A549 treated with AZD2906 at 1 μM for 4 hours (cell line): ENCODE measurements around the gene ZNF607. TPM values are rescaled to one million over a fixed set of nuclear protein-coding genes. Genes with fewer than 3 reads are reported as not detected.

Source experiments
- total RNA-seq: library from RNA; stranded (reverse); fragments of 200-300 nt; extraction: Qiagen RNA extraction; gene quantifications from 5 replicates; pipeline ENCODE4 v1.2.3, GENCODE V29; 2022

The ZNF607 gene
- total RNA-seq = 4.4 to 5.0 TPM (median 4.6 TPM) in 5 replicates

DNA sequence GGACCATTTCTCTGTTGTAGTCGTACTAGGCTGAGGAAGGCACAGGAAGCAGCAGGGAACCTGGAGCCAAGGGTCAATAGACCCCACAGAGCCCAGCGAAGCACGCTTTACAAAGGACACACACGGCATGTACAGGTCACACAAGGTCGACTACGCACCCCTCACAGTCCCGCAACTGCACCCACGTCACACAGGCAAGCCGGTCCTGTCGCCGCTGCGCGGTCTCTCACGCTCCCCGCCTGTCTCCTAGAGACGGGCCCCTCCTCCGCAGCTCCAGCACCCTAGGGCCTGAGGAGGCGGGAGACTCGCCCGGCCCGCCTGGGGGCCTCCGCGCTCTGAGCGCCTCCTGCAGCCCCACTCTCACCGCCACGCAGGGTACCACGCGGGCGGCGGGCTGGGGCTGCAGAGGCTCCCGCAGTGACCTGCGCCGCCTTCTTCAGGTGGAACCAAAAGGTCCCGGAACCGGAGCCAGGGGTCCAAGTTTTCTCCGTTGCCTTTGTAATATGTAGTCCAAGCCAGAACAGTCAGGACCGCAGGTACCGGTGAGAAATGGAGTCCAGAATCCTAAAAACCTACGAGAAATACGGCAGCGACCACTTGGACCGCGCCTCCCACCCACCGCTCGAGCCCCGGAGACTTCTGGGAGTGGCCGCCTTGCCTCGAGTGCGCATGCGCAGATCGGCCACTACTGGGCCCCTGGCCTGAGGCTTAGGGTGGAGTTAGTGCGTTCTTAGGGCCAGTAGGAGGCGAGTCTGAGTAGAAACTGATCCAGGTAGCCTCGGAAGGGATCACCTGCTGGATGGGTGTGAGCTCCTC lies at the start of gene ZNF607:
Gene ZNF607, minus strand, starts transcription at position 651 of the 816 bp plus-strand sequence. CDS start 8,143 bp downstream, outside the sequence.

DNA sequence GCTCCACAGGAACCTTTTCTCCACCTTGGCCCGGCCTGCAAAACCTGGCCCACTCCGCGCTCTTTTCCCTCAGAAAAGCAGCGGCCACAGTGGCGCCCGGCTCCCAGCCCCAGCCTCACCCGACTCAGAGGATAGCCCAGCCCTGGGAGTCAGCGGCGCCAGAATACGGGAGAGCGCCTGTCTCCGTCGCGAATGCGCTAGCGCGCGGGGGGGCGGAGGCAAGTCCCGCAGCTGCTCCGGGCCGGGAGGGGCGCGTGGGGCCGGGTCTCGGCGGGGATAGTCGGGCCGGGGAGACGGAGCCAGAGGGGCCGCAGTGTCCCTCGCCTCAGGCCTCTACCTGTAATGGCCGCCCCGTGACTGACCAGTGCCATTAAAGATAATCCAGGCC lies 64.3 kb downstream of the ZNF607 start, which contains the start of gene ZFP30:
Gene ZFP30, minus strand, starts transcription at position 165 of the 388 bp plus-strand sequence. CDS start 7,643 bp downstream, outside the sequence.

Other genes with a start within 250 kb of the ZNF607 start
- gene ZNF793, start 212.8 kb downstream of the ZNF607 start, total RNA-seq = 0.01 to 0.08 TPM (median 0.03 TPM) in 5 replicates
- 0.55 to 1.5 TPM (median 0.92 TPM) in 5 replicates for gene ZNF571, start 125.0 kb downstream of the ZNF607 start, total RNA-seq
- 0.05 to 0.15 TPM (median 0.09 TPM) in 4 of 5 replicates, not detected in the other for gene ZNF540, start 124.9 kb downstream of the ZNF607 start, total RNA-seq
- gene ZFP30, start 64.3 kb downstream of the ZNF607 start, total RNA-seq = 5.5 to 11.1 TPM (median 7.1 TPM) in 5 replicates
- 2.0 to 2.3 TPM (median 2.1 TPM) in 5 replicates for gene ZNF573, start 59.8 kb upstream of the ZNF607 start, total RNA-seq
- not detected in 5 replicates for gene WDR87, start 186.8 kb upstream of the ZNF607 start, total RNA-seq
- gene SIPA1L3, start 187.4 kb upstream of the ZNF607 start, total RNA-seq = 29.1 to 37.6 TPM (median 36.7 TPM) in 5 replicates